Brain microvascular endothelial cell (primary cell): ENCODE data around the gene CIT.
"Not testable (repeated sequence)": the region's sequence is repeated elsewhere in the genome, so short reads cannot be mapped to it uniquely, and the experiment has no call there.

Experiments
- DNase-seq: peaks from one replicate; pipeline ENCODE4 v3.0.0-alpha.2; 2020
- H3K27ac ChIP-seq: fragments of 250-450 bp; sonication (Bioruptor Pico); 2 replicates; pipeline ENCODE4 v1.5.1; 2020; ENCODE audit warnings: mild to moderate bottlenecking, moderate library complexity
- H3K27me3 ChIP-seq: fragments of 250-450 bp; sonication (Bioruptor Pico); replicated peaks from 2 replicates; pipeline ENCODE4 v1.5.1; 2020; ENCODE audit warnings: mild to moderate bottlenecking
- H3K36me3 ChIP-seq: fragments of 250-450 bp; sonication (Bioruptor Pico); replicated peaks from 2 replicates; pipeline ENCODE4 v1.5.1; 2020; ENCODE audit warnings: mild to moderate bottlenecking
- H3K4me3 ChIP-seq: 2 replicates; pipeline ENCODE4 v1.5.1; 2011; ENCODE audit warnings: low read depth, mild to moderate bottlenecking, control low read depth, low read length, moderate library complexity
- CTCF ChIP-seq: IDR thresholded peaks from 2 replicates; pipeline ENCODE4 v1.5.1; 2011; ENCODE audit warnings: low read depth, mild to moderate bottlenecking, moderate library complexity, low read length, control low read depth, inconsistent platforms; ENCODE audit errors: missing control alignments
- in situ Hi-C: cut with HindIII; loops from 2 replicates; pipeline ENCODE4 v1.10.0; 2017; ENCODE audit warnings: low sequenced_read_pairs, low pct_ligation_motif_present

CIT gene

GRCh38 chr12:119913536-119914330 is 36.6 kb upstream of the CIT start:
- DNase-seq, result no peak
- no peak for TF ChIP-seq CTCF

GRCh38 chr12:119911182-119911581 is 34.1 kb upstream of the CIT start:
- TF ChIP-seq CTCF, result no peak
- Histone ChIP-seq H3K27ac (no peak overlapping the region), H3K36me3 (no peaks in the 10 kb centered on the region), H3K27me3 (no peaks in the 10 kb centered on the region), H3K4me3 (no peak overlapping the region)
- DNase-seq, result peak; percentile 18
- in situ Hi-C loops, result no loop called here

More at GRCh38 chr12:119913536-119914330, 36.6 kb upstream of the CIT start:
- in situ Hi-C loops, result no loop called here
- H3K27ac ChIP-seq, result no peak overlapping the region
- no peaks in the 10 kb centered on the region for H3K36me3 ChIP-seq
- H3K27me3 ChIP-seq, result no peaks in the 10 kb centered on the region
- H3K4me3 ChIP-seq, result no peak overlapping the region

GRCh38 chr12:119910586-119910985 is 33.5 kb upstream of the CIT start:
- DNase-seq, result no peak
- Histone ChIP-seq H3K4me3 (no peak overlapping the region), H3K36me3 (no peaks in the 10 kb centered on the region), H3K27me3 (no peaks in the 10 kb centered on the region), H3K27ac (no peak overlapping the region)
- in situ Hi-C loops, result no loop called here
- TF ChIP-seq CTCF, result no peak

- Histone ChIP-seq H3K27ac (no peak overlapping the region), H3K36me3 (no peaks in the 10 kb centered on the region), H3K27me3 (no peaks in the 10 kb centered on the region), H3K4me3 (no peak overlapping the region)
- TF ChIP-seq CTCF, result peak; percentile 96
- peak; percentile 74 for DNase-seq
- in situ Hi-C loops, result no loop called here
Measured at GRCh38 chr12:119902084-119902509, 25.0 kb upstream of the CIT start.

GRCh38 chr12:119901670-119902069 is 24.6 kb upstream of the CIT start:
- no peak overlapping the region for H3K27ac ChIP-seq
- no peaks in the 10 kb centered on the region for H3K27me3 ChIP-seq
- no peak for TF ChIP-seq CTCF
- H3K36me3 ChIP-seq, result no peaks in the 10 kb centered on the region
- no peak overlapping the region for H3K4me3 ChIP-seq
- in situ Hi-C loops, result no loop called here
- no peak for DNase-seq

- in situ Hi-C loops, result no loop called here
- H3K27me3 ChIP-seq, result no peaks in the 10 kb centered on the region
- no peak for DNase-seq
- H3K36me3 ChIP-seq, result no peaks in the 10 kb centered on the region
- no peak overlapping the region for H3K27ac ChIP-seq
- no peak for TF ChIP-seq CTCF
- H3K4me3 ChIP-seq, result no peak overlapping the region
Measured at GRCh38 chr12:119894916-119895315, 17.8 kb upstream of the CIT start.

GRCh38 chr12:119892611-119893010 is 15.5 kb upstream of the CIT start:
- H3K27ac ChIP-seq, H3K4me3 ChIP-seq, H3K27me3 ChIP-seq, in situ Hi-C loops, H3K36me3 ChIP-seq, DNase-seq: not testable (repeated sequence)
